Cardiac ventricle fibroblast (primary cell): ENCODE data around the gene ZNF740. TPM values are rescaled to one million over a fixed set of nuclear protein-coding genes. Genes with fewer than 3 reads are reported as not detected.

ENCODE experiments used
- total RNA-seq: library from RNA; depleted of rRNA; stranded (reverse); fragments of >200 nt; gene quantifications from 2 replicates; pipeline ENCODE4 v1.2.3, GENCODE V29; 2015

Gene ZNF740, protein sequence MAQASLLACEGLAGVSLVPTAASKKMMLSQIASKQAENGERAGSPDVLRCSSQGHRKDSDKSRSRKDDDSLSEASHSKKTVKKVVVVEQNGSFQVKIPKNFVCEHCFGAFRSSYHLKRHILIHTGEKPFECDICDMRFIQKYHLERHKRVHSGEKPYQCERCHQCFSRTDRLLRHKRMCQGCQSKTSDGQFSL
- 6.0 and 7.5 TPM in 2 replicates for total RNA-seq

DNA sequence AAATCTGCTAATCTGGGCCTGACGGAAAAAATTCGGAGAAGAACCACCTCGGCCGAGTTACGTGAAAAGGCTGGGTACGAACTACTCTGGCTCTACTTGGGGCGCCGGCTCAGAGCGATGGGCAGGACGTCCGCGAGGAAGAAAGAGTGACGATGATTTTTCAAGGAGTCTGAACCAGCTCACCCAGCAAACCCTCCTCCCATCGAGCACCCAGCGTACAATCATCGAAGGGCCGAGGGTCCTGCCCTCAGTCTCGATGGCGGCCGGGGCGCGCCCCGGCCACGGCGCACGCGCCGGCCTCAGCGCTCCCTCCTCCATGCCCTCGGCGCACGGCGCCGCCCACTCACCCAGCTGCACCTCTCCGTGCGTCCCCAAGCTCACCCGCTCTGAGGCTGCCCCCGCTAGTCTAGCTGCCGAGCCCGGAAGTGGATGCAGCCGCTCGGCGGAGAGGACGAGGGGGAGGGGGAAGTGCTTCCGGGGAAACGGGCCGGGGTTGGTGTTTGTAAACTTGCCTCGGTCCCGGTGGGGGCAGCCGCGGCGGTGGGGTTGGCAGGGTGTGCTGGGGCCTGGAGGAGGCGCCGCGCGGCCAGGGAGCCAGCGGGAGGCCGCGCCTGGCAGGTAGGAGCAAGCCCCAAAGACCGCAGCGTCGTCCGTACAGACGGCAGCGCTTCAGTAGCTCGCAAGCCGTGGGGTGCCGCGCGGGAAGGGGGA, at the start of gene ZNF740, which contains the start of gene CSAD:
TSS of gene ZNF740 (plus strand) at position 503 of the 711 bp plus-strand sequence. CDS start 1,262 bp downstream, outside the sequence.
TSS of gene CSAD (minus strand) at position 706 of the 711 bp plus-strand sequence. CDS start 7,455 bp downstream, outside the sequence.

GRCh38 chr12:53207042-53207441, 26.5 kb downstream of the ZNF740 start, which contains the start of gene ITGB7:
Gene ITGB7, minus strand, starts transcription at chr12:53207251. Its CDS starts 6,808 bp downstream, at chr12:53200443.

DNA sequence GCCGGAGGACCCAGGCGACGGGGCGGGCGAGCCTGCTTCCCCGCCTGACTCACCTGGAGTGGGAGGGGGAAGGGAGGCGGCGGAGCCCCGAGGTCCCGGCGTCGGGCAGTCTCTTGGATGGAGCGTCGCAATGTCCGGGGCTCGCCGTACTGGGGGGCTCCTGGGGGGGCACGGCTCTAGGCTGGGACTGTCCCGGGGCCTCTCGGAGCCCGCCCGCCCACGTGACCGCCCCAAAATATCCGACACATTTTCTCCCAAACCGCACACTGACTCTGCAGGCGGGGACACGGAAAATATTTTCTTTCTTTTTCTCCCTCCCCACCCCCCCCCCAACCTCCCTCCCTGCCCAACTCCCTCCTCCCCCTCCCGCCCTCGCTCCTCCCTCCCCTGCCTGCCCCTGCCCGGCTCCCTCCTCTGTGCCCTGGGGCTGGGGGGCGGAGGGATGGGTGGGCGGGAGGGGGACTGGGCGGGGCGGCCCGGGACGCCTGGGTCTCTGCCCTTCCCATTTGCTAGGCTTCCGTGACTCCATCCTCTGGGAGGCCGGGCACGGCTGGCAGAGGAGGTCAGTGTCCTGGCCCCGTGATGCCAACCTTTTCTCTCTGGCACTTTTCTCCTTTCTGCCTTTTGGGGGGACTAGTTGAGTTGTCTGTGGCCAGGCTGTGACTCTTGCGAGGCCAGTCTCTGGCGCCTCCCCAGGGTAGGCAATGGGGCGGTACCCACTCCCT, 51.6 kb downstream of the ZNF740 start, which contains the start of gene RARG:
TSS of gene RARG (minus strand) at position 289 of the 725 bp plus-strand sequence. CDS start 4,664 bp downstream, outside the sequence.

Other genes starting within 250 kb of the ZNF740 start
- gene KRT18, start 231.6 kb upstream of the ZNF740 start, total RNA-seq: 34.2 and 38.4 TPM in 2 replicates
- gene EIF4B, start 174.3 kb upstream of the ZNF740 start, total RNA-seq: 513 and 617 TPM in 2 replicates
- 92.5 and 97.3 TPM in 2 replicates for gene TNS2, start 130.7 kb upstream of the ZNF740 start, total RNA-seq
- 18.2 and 24.9 TPM in 2 replicates for gene SPRYD3, start 101.3 kb upstream of the ZNF740 start, total RNA-seq
- 457 and 644 TPM in 2 replicates for gene IGFBP6, start 83.1 kb upstream of the ZNF740 start, total RNA-seq
- gene SOAT2, start 77.2 kb upstream of the ZNF740 start, total RNA-seq: not detected in 2 replicates
- gene CSAD, start 203 bp downstream of the ZNF740 start, total RNA-seq: 6.8 and 16.6 TPM in 2 replicates
- gene ITGB7, start 26.5 kb downstream of the ZNF740 start, total RNA-seq: 0.59 TPM in 1 of 2 replicates, not detected in the other
- 15.8 and 16.4 TPM in 2 replicates for gene RARG, start 51.5 kb downstream of the ZNF740 start, total RNA-seq
- 1.1 and 3.6 TPM in 2 replicates for gene ESPL1, start 87.6 kb downstream of the ZNF740 start, total RNA-seq
- gene PFDN5, start 114.8 kb downstream of the ZNF740 start, total RNA-seq: 553 and 569 TPM in 2 replicates
- 44.5 and 67.0 TPM in 2 replicates for gene MYG1, start 119.0 kb downstream of the ZNF740 start, total RNA-seq
- gene AAAS, start 140.9 kb downstream of the ZNF740 start, total RNA-seq: 29.9 and 44.4 TPM in 2 replicates
- not detected in 2 replicates for gene SP7, start 155.6 kb downstream of the ZNF740 start, total RNA-seq
- gene SP1, start 199.5 kb downstream of the ZNF740 start, total RNA-seq: 32.3 and 35.4 TPM in 2 replicates
- not detected in 2 replicates for gene AMHR2, start 243.1 kb downstream of the ZNF740 start, total RNA-seq